Thoracic aorta endothelial cell (primary cell): ENCODE results near the gene SLC39A2. TPM values are rescaled to one million over a fixed set of nuclear protein-coding genes. Genes with fewer than 3 reads are reported as not detected.

ENCODE experiments used
- small RNA-seq: library from RNA; depleted of rRNA; stranded (forward); fragments of <200 nt; gene quantifications from one replicate; pipeline ENCODE3, GENCODE V24; 2012
- total RNA-seq: library from RNA; depleted of rRNA; stranded (reverse); fragments of >200 nt; gene quantifications from 2 replicates; pipeline ENCODE4 v1.2.3, GENCODE V29; 2012

SLC39A2 gene, protein sequence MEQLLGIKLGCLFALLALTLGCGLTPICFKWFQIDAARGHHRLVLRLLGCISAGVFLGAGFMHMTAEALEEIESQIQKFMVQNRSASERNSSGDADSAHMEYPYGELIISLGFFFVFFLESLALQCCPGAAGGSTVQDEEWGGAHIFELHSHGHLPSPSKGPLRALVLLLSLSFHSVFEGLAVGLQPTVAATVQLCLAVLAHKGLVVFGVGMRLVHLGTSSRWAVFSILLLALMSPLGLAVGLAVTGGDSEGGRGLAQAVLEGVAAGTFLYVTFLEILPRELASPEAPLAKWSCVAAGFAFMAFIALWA
- not detected in 2 replicates for total RNA-seq

DNA sequence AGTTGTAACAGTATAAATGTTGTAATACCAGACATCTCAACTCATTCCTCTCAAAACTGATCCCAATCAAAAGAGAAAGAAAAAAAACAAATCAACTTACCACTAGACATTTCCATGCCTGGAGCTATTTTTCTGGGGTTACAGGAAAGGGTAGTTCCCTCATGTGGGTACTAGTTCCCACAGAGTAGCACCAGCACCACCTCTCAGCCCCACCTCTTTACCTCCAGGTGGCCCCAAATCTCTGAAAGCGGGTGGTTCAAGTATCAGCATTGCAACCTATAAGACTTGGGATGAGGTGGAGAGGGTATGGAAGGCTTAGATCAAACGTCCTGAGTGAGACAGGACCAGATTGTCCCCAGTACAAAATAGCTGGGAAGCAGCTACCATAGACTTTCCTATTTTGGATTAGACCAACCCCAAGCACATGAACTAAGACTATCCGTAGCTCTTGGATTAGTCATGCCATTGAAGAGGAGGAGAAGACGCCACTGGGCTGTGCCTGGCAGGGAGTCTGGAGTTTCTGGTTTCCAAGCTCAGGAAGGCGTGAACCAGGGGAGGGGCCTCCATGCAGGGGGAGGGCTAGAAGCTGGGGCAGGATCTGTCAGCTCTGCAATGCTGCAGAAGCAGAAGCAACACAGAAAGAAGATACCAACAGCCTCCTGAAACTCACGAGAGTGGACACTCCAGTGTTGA lies at the start of gene SLC39A2:
Gene SLC39A2 (plus strand): TSS at position 620 of the 693 bp plus-strand sequence. CDS start 154 bp downstream, outside the sequence.

DNA sequence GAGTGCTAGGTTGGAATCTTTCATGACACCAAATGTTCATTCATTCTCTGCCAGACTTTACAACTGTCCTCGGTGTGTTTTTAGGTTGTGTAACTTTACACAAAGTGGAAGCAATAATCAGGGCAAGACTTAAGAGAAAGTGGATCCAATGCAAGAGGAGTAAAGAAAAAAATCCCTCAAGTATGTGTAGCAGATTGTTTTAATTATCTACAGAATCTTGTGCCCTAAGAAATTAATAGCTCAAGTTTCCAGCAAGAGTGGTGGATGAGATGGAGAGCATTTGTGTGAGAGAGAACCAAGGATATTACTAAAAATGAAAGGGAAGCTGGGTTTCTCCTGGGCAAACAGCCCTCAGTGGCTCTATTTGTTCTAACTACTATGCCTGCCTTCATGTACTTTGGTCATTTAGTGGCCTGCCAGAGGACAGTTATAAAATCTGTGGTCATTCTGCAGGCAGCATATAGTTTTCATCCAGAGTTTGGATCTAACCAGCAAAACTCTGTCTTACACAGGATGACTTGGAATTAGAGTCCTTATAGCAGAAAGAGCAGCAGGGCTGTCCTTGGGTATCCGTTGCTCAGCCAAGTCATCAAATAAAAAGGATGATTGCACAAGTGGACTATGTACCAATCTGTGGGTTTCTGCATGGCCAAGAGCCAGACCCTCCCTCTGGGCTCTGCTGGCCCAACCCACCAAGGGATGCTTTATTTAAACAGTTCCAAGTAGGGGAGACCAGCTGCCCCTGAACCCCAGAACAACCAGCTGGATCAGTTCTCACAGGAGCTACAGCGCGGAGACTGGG lies 44.2 kb upstream of the SLC39A2 start, which contains the start of gene RNASE2:
Gene RNASE2 (plus strand): TSS at position 752 of the 802 bp plus-strand sequence. CDS start 285 bp downstream, outside the sequence.

DNA sequence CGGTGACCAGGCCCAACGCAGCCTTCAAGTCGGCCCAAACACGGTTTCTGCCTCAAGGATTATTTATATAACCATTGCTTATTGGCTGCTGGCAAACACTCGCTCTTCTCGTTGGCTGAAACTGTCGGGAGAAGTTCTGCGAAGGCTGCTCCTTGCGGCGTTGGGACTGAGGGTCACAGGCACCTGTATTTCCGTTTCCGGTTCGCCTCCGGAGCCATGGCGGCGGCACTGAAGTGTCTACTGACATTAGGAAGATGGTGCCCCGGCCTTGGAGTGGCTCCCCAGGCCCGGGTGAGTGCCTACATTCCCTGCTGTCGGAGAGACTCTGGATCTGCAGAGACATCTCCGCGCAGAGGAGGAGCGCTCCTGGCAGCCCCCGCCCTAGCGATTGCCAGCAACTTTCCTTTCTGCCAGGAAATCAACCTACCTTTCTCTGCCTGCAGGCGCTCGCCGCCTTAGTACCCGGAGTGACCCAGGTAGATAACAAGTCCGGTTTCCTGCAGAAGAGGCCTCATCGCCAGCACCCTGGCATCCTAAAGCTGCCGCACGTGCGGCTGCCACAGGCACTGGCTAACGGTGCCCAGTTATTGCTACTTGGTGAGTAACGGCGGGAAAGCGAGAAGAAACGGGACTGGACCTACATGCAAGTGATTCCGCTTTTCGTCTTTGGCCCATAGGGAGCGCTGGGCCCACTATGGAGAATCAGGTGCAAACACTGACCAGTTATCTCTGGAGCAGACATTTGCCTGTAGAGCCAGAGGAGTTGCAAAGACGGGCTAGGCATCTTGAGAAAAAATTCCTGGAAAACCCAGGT lies 9.1 kb upstream of the SLC39A2 start, which contains the start of gene METTL17:
Gene METTL17 (plus strand): TSS at position 194 of the 814 bp plus-strand sequence. CDS start 23 bp downstream, at position 217.

DNA sequence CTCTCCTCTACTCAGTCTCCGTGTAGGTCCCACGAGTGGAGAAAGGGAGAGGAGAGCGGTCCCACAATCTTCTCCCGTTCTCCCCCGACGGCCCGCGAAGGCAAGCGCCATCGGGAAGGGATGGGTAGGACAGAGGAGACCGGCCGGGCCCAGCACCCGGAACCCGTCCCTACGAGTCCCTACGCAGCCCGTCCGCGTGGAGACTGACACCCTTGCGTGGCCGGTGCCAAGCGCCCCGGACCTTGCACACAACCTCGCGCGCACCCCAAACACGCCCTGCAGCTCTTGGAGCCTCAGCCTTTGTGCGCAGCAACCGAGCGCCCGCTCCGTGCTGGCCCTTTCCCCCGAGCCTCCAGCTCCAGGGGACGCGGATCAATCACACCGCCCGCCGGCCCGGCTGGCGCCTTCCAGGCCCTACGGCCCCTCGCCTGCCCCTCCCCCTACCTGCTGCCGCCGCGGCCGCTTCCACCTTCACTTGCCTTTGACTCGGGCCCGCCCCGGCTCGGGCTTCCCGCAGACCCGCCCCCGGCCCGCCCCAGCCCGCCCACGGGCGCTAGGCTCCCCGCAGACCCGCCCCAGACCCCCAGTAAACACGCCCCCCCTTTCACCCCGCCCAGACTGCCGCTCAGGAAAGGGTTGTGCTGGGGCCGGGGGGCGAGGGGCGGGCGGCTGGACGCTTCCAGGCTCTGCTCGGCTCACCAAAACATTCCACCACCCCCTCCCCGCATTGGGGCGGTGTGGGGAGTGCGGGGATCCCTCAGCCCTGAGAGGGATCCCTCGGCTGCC lies 25.7 kb downstream of the SLC39A2 start, which contains the start of gene NDRG2:
Gene NDRG2 (minus strand): TSS at position 477 of the 786 bp plus-strand sequence. CDS start 1,746 bp downstream, outside the sequence.

DNA sequence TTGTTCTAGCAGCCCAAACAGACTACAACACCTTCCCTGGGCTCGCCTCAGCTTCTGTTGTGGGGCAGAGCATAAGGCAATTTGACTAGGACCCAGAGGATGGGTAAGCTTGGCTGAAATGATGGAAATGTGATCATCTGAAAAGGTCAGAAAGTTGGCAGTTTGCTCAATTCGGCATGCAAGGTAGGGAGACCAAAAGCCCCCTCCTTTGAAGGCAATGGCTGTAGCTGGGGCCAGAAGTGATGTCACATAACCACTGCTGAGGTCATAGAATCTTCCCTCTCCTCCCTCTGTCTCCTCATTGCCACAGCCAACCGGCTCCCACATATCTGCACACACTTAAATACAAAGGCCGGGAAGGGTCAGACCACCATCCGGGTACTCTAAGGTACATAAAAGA lies 30.8 kb downstream of the SLC39A2 start, which contains the start of gene TPPP2:
Gene TPPP2 (plus strand): TSS at position 301 of the 400 bp plus-strand sequence. CDS start 365 bp downstream, outside the sequence.

DNA sequence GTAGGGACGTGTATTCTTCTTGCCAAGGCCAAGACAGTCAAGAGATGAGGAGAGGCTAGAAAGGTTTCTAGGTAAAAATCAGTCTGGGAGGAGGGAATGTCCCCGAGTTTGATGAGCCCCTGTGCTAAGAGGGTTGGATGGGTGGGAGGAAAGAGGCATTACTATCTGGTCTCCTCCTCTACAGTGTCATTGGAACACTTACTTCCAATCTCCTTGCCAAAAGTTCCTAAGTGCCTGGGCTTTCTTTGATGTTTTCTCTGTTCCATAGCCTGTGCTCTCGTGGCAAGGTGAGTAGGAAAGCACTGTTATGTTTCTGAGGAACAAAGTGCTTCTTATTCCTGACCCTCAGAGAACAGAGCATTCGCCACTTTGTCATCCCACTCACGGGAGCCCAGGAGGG lies 35.6 kb downstream of the SLC39A2 start, which contains the start of gene RNASE13:
Gene RNASE13 (minus strand): TSS at position 101 of the 400 bp plus-strand sequence. CDS start 519 bp downstream, outside the sequence.

DNA sequence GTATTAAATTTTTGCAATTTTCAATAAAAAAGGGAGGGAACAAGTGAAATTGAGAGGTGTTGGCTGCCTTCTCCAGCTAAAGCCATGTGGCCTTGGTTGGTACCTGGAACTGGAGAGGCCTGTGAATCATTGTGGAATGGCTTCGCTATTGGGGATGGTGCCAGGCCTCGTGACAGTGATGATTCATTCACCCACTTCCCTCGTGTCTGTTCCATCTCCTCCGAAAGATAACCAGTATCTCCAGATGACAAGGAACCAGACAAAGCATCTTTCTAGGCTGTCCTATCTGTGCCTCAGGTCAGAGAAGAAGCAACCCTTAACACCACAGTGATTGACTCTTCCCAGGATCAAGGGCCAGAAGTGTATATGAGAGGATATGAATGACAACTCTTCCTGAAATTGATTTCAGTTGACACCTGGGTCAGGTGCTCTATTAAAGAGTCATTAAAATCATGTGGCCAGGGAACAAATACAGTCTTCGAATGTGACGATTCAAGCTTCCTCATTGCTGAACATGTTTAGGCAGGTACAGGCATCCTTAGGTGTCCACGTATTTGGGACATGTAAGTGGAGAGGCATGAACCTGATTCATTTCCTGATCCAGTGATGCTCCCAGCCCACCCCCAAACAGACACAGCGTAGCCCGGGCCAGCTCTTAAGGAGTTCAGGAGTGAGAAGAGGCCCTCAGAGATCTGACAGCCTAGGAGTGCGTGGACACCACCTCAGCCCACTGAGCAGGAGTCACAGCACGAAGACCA lies 42.8 kb downstream of the SLC39A2 start, which contains the start of gene RNASE7:
Gene RNASE7 (plus strand): TSS at position 687 of the 758 bp plus-strand sequence. CDS start 631 bp downstream, outside the sequence.

Small RNAs within 50 kb of the gene (small RNA-seq; reads per million reads assigned to genes)
- gene RN7SL189P, result not detected

Other genes starting within 250 kb of the SLC39A2 start
- not detected in 2 replicates for gene EDDM3B, start 230.9 kb upstream of the SLC39A2 start, total RNA-seq
- gene RNASE6, start 218.0 kb upstream of the SLC39A2 start, total RNA-seq, result 0.13 TPM in 1 of 2 replicates, not detected in the other
- 38.3 and 105 TPM in 2 replicates for gene RNASE1, start 196.4 kb upstream of the SLC39A2 start, total RNA-seq
- not detected in 2 replicates for gene RNASE3, start 107.9 kb upstream of the SLC39A2 start, total RNA-seq
- gene RNASE2, start 43.8 kb upstream of the SLC39A2 start, total RNA-seq, result not detected in 2 replicates
- gene METTL17, start 9.3 kb upstream of the SLC39A2 start, total RNA-seq, result 38.3 and 50.9 TPM in 2 replicates
- 0.22 TPM in 1 of 2 replicates, not detected in the other for gene NDRG2, start 25.8 kb downstream of the SLC39A2 start, total RNA-seq
- not detected in 2 replicates for gene TPPP2, start 30.9 kb downstream of the SLC39A2 start, total RNA-seq
- gene RNASE13, start 35.5 kb downstream of the SLC39A2 start, total RNA-seq, result not detected in 2 replicates
- not detected in 2 replicates for gene RNASE7, start 43.1 kb downstream of the SLC39A2 start, total RNA-seq
- gene RNASE8, start 58.5 kb downstream of the SLC39A2 start, total RNA-seq, result not detected in 2 replicates
- gene ARHGEF40, start 71.0 kb downstream of the SLC39A2 start, total RNA-seq, result 2.7 and 3.9 TPM in 2 replicates
- 5.2 and 7.2 TPM in 2 replicates for gene ZNF219, start 99.4 kb downstream of the SLC39A2 start, total RNA-seq
- not detected in 2 replicates for gene TMEM253, start 101.8 kb downstream of the SLC39A2 start, total RNA-seq
- gene OR5AU1, start 156.8 kb downstream of the SLC39A2 start, total RNA-seq, result not detected in 2 replicates